GDM1 (cell line): ENCODE data around the gene EID2.

Experiments
- DNase-seq: peaks from one replicate; lab custom pipeline; 2025; lab: John Stamatoyannopoulos, UW

EID2 gene

DNA sequence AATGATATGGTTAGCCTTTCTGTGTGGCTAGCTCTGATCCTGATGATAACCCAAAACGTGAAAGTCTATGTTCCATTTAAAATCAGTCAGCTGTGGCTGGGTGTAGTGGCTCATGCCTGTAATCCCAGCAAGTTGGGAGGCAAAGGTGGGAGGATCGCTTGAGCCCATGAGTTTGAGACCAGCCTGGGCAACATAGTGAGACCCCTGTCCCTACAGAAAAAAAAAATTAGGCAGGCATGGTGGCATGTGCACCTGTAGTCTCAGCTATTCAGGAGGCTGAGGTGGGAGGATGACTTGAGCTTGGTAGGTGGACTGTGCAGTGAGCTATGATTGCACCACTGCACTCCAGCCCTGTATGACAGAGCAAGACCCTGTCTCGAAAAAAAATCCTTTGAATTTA lies 6.2 kb downstream of the EID2 start:
- DNase-seq: no peak

GRCh38 chr19:39533003-39533512 lies 6.9 kb downstream of the EID2 start:
- no peak for DNase-seq

GRCh38 chr19:39532233-39533002 lies 7.5 kb downstream of the EID2 start, which contains the start of gene EID2B:
Gene EID2B, minus strand, starts transcription at chr19:39532852. Its CDS starts 50 bp downstream, at chr19:39532802.
- peak; percentile 95 for DNase-seq

- no peak for DNase-seq
Observed at GRCh38 chr19:39531834-39532232, 8.1 kb downstream of the EID2 start.

DNA sequence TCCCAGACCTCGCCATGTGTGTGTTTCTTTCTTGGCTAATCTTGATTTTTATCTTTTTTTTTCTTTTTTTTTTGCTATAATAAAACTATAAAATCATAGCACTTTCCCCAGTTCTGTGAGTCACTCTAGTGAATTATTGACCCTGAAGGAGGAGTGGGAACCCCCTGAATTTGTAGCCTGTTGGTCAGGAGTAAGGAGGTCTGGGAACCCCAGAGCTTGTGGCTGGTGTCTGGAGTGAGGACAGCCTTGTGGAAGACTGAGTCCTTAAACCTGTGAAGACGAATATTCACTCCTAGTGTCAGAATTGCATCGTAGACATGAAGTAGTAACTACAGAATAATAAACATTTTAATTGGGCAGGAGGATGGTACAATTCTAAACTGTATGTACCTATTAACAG lies 14.8 kb downstream of the EID2 start:
- no peak for DNase-seq

- DNase-seq: no peak
Observed at GRCh38 chr19:39524495-39524894, 15.5 kb downstream of the EID2 start.

DNA sequence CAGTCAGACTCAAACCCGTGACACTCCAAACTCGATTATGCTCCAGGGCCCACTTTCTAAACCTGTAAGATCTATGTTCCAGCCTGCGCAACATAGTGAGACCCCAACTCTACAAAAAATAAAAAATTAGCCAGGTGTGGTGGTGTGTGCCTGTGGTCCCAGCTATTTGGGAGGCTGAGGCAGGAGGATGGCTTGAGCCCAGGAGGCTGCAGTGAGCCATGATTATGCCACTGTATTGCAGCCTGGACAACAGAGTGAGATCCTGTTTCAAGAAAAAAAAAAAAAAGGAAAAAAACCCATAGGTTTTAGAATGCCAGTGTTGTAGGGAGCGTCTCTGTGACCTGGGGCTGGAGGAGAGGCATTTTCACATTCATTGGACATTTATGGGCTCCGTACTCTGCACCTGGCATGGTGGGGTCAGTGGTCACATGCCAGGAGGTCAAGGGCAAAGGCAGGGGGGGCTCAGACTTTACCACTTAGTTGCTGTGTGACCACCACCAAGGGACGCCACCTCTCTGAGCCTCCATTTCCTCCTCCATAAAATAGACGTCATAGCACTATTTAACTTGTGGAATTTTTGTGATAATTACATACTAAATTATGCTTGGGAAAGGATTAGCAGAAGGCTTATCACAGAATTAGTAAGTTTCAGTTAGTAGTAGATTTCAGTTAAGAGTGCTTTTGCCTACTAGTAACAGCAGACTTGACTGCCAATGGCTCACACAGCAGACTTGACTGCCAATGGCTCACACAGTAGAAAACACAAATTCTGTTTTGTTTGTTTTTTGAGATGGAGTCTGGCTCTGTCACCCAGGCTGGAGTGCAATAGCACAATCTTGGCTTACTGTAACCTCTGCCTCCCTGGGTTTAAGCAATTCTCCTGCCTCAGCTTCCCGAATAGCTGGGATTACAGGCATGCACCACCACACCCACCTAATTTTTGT lies 19.1 kb downstream of the EID2 start:
- no peak for DNase-seq

DNA sequence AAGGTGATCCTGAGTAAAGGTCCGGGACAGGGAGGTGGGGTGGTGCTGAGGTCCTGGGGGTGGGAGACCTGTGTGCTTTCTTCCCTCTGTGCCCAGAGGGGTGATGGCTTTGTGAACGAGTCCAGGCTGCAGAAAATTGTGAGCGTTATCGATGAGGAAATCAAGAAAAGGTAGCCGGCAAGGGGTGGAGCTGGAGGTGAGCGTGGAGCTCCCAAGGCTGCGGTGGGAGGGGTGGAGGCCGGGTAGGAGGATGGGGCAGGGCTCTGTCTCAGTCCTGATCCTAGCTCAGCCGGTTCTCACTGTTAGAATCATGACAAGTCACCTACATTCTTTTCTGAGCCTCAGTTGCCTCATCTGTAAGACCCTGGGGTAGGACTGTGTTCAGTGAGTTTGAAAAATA lies 21.0 kb downstream of the EID2 start:
- no peak for DNase-seq

DNA sequence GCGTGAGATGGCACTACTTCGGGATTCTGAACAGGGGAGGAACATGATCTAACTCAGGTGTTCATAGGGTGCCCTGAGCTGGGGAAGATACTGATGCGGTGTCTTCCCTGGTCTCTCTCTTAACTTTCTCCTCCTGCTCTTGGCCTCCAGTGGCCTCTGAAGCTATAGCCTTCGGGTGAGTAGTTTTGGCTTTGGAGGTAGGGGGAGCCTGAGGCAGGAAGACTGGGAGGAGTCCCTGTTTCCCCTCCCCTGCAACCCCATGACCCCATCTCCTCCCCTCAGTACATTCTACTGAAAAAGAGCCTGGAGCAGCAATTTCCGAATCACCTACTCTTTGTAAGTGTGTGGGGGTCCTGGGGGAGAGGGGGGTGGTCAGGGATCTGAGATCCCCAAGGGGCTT lies 21.5 kb downstream of the EID2 start:
- no peak for DNase-seq

DNA sequence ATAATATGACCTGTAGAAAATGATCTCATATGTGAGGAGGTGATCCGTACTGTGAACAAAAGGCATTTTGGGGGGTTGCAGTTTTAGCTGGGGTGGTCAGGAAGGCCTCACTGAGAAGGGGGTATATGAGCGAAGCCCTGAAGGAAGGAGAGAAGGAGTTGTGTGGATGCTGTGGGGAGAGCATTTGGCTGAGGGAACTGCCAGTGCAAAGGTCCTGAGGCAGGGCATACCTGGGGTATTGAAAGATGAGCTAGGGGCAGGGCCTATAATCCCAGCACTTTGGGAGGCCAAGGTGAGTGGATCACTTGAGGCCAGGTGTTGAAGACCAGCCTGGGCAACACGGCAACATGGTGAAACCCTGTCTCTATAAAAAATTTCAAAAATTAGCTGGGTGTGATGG lies 22.5 kb downstream of the EID2 start:
- DNase-seq: no peak

DNA sequence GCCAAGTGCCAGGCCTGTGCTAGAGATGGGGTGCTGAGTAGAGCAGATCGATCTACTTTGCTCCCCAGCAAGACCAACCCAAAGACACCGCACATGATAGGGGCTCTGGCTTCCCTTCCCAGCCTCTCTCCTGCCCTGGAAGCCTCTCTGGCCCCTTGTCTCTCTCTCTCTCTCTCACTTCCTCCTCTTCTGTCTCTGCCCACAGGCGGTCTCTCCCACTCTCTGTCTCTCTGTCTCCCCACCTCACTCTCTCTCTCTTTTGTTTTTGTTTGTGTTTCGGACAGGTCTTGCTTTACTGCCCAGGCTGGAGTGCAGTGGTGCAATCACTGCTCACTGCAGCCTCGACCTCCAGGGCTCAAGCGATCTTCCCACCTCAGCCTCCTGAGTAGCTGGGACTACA lies 23.7 kb downstream of the EID2 start:
- no peak for DNase-seq

DNA sequence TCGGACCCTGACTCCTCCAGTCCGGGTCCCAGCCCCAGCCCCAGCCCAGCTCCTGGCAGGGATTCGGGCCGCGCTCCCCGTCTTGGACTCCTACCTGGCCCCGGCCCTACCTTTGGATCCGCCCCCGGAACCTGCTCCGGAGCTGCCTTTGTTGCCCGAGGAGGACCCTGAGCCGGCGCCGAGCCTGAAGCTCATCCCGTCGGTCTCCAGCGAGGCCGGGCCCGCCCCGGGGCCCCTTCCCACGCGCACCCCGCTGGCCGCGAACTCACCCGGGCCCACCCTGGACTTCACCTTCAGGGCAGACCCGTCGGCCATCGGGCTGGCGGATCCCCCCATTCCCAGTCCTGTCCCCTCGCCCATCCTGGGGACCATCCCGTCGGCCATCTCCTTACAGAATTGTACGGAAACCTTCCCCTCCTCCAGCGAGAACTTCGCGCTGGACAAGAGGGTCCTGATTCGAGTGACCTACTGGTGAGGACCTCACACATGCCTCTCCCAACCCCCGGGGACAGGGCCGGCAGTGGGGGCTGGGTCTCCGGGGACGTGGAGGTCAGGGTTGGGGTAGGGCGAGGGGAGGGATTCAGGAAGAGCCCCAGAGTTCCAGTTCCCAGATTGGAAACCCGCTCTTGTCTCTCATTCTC lies 24.3 kb downstream of the EID2 start:
- no peak for DNase-seq

DNA sequence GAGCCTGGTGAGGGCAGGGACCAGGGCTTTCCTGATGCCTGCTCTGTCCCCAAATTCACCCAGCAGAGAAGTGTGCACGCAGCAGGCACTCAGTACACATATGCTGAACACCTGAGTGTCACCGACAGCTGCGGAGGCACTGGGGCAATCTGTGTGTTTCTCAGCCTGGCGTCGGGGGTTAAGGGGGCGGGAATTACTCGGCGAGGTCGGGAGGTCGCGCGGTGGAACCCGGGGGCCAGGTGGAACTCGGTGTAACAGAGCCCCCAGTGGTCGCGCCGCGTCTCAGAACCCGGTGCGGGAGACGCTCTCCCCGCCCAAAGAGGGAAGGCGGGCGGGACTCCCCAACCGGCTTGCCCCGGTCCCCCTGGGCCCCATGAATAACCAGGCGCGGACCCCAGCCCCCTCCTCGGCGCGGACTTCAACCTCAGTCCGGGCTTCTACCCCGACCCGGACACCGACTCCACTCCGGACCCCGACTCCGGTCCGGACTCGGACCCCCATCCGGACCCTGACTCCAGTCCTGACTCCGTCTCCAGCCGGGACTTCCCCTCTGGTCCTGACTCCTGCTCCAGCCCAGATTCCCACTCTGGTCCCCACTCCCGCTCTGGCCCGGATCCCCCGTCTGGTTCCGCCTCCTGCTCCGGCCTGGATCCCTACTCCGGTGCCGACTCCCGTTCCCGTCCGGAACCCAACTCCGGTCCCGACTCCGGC lies 25.0 kb downstream of the EID2 start, which contains the start of gene SELENOV:
TSS of gene SELENOV (plus strand) at position 300 of the 711 bp plus-strand sequence. CDS start at position 374, 74 bp downstream.
- no peak for DNase-seq

DNA sequence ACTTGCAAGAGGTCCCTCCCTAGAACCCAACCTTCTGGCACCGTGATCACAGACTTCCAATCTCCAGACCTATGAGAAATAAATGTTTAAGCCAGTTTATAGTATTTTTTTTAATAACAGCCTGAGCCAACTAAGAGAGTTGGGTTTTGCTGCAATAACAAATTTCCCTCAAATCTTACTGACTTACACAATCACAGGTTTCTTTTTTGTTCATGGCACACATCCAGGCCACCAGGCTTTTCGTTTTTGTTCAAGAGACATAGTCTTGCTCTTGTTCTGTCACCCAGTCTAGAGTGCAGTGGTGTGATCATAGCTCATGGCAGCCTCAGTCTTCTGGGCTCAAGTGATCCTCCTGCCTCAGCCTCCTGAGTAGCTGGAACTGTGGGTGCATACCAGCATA lies 27.0 kb downstream of the EID2 start:
- DNase-seq: no peak

DNA sequence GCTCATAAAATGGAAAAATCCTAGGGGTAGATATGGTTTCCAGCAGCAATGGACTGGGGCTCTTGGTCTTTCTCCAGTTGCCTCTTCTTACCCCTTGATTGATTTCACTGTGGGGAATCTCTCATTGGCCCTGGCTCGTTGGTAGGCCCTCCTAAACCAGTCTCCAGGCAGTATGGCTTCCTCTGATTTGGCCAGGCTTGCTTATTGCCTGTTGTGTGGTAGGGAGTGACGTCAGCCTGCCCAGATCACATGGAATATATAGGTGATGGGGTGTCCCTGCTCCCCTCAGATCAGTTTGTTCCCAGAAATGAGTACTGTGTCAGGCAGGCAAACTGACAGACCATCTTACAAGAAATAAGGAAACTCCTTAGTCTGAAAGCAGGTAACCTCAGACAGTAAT lies 30.7 kb downstream of the EID2 start:
- DNase-seq: no peak

DNA sequence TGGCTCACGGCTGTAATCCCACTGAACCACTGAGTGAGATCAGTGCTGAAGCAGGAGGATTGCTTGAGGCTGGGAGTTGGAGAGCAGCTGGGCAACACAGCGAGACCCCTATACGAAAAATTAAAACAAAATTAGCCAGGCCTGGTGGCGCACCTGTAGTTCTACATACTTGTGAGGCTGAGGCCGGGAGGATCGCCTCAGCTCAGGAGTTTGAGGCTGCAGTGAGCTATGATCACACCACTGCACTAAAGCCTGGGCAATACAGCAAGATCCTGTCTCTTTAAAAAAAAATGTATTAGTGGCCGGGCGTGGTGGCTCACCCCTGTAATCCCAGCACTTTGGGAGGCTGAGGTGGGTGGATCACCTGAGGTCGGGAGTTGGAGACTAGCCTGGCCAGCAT lies 31.3 kb downstream of the EID2 start:
- DNase-seq: no peak

DNA sequence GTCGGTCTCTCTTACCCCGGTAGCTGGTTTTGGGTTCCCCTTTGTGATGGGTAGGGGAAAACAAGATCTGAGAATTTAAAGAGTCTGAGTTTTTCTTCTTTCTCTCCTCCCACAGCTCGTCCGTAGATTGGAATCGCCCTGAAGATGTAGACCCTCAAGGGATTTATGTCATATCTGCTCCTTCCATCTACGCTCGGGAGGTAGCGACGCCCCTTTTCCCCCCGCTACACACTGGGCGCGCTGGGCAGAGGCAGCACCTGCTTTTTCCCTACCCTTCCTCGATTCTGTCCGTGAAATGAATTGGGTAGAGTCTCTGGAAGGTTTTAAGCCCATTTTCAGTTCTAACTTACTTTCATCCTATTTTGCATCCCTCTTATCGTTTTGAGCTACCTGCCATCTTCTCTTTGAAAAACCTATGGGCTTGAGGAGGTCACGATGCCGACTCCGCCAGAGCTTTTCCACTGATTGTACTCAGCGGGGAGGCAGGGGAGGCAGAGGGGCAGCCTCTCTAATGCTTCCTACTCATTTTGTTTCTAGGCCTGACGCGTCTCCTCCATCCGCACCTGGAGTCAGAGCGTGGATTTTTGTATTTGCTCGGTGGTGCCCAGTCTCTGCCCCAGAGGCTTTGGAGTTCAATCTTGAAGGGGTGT lies 32.1 kb downstream of the EID2 start:
- no peak for DNase-seq

GRCh38 chr19:39506944-39507714 lies 32.8 kb downstream of the EID2 start:
- peak; percentile 58 for DNase-seq

GRCh38 chr19:39506598-39506943 lies 33.4 kb downstream of the EID2 start:
- no peak for DNase-seq

DNA sequence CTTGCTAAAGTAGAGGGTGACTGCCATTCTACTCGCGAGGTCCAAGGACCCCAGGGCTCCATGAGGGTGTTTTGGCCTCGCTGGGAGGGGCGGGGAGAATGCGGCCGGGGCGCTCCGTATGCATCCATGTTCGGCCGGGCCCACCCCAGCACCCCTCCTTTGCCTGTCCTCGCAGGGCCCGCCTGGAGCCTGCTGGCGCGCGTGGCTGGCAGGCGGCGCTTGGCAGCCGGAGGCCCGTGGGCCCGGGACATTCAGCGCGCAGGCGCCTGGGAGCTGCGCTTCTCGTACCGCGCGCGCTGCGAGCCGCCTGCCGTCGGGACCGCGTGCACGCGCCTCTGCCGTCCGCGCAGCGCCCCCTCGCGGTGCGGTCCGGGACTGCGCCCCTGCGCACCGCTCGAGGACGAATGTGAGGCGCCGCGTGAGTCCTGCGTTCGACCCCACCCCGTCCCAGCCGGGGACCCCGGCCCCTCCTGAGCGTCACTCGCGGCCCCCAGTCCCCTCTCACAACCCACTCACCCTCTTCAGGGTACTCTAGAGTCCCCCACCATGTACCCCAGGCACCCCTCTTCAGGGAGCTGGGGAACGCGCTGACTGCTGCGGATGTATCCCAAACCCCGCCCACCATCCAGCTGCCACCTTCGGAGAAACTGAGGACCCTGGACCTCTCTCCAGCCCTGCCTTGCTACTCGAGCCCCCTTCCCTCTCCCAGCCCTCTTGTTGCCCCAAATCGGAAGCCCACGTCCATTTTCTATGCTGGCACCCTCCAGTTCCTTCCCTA lies 37.1 kb downstream of the EID2 start:
- DNase-seq: peak; percentile 76
